Gastroesophageal sphincter (tissue), 3 donors: ENCODE measurements around the gene TSTD2.

Experiments
- EP300 ChIP-seq: sonication (generic); formaldehyde crosslinking; IDR thresholded peaks from one replicate; pipeline ENCODE4 v1.6.1; 2017; ENCODE audit warnings: antibody characterized with exemption, mild to moderate bottlenecking
- TF ChIP-seq, protein P1 (sequence below), 4 experiments: fragments of 200-600 bp in 2 of 4; fragments of 450-650 bp in 2 of 4; sonication (generic) in 1 of 4; IDR thresholded peaks; one replicate each; pipeline ENCODE4 v1.5.1; 2017 to 2019; ENCODE audit warnings: antibody characterized with exemption in 4 of 4, mild to moderate bottlenecking in 2 of 4, moderate library complexity in 2 of 4

GRCh38 chr9:97682242-97682641, 49.1 kb upstream of the TSTD2 start:
- TF ChIP-seq, protein P1, sequence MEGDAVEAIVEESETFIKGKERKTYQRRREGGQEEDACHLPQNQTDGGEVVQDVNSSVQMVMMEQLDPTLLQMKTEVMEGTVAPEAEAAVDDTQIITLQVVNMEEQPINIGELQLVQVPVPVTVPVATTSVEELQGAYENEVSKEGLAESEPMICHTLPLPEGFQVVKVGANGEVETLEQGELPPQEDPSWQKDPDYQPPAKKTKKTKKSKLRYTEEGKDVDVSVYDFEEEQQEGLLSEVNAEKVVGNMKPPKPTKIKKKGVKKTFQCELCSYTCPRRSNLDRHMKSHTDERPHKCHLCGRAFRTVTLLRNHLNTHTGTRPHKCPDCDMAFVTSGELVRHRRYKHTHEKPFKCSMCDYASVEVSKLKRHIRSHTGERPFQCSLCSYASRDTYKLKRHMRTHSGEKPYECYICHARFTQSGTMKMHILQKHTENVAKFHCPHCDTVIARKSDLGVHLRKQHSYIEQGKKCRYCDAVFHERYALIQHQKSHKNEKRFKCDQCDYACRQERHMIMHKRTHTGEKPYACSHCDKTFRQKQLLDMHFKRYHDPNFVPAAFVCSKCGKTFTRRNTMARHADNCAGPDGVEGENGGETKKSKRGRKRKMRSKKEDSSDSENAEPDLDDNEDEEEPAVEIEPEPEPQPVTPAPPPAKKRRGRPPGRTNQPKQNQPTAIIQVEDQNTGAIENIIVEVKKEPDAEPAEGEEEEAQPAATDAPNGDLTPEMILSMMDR (IDR thresholded peaks at IDR 0.05) = no peak
- no peak for TF ChIP-seq EP300
